ENCODE results near the gene LIX1L. TPM values are rescaled to one million over a fixed set of nuclear protein-coding genes. Genes with fewer than 3 reads are reported as not detected.

LIX1L gene
- polyA plus RNA-seq, 4 donors: 0.67 to 7.1 (median 4.5) TPM

DNA sequence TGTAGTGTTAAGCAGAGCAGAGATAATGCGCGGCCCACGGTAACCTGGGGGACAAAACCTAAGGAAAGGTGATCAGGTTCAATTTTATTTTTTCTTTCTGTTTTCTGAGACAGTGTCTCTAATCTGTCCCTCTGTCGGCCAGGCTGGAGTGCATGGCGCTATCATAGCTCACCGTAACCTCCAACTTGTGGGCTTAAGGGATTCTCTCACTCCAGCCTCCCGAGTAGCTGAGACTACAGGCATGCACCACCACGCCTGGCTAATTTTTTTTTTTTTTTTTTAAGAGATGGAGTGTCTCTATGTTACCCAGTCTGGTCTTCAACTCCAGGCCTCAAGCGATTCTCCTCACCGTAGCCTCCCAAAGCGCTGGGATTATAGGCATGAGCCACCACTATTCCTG lies 71.4 kb downstream of the LIX1L start:
- no peaks in the 10 kb centered on the region for H3K9me3 ChIP-seq (ENCODE audit: control insufficient read depth in 2 of 2, insufficient read depth in 1 of 2, low read depth in 1 of 2, low read length in 1 of 2)
- peaks cover 0 to 22% (median 0%) of the 10 kb centered on the region in 3 donors for H3K27me3 ChIP-seq (ENCODE audit: control insufficient read depth in 3 of 3, insufficient read depth in 3 of 3, low read length in 3 of 3)
- 45 to 55% (median 50%) methylated on average over 11 of the region's 11 CpGs for WGBS, 3 donors
- peaks cover 0 to 8% (median 5%) of the 10 kb centered on the region in 3 donors for H3K4me1 ChIP-seq (ENCODE audit: control insufficient read depth in 3 of 3, insufficient read depth in 2 of 3, low read depth in 1 of 3, low read length in 2 of 3)
- H3K27ac ChIP-seq (ENCODE audit: low read depth in 1 of 3, low read length in 2 of 3): no peak overlapping the region
- DNase-seq: no peak
- no peaks in the 10 kb centered on the region for H3K36me3 ChIP-seq (ENCODE audit: control insufficient read depth in 3 of 3, insufficient read depth in 2 of 3, low read depth in 1 of 3, low read length in 3 of 3)
- no peak for FAIRE-seq
- peak overlapping the region; percentile 51 to 60 (median 52) for H3K4me3 ChIP-seq (ENCODE audit: low read depth in 1 of 3, low read length in 3 of 3)

DNA sequence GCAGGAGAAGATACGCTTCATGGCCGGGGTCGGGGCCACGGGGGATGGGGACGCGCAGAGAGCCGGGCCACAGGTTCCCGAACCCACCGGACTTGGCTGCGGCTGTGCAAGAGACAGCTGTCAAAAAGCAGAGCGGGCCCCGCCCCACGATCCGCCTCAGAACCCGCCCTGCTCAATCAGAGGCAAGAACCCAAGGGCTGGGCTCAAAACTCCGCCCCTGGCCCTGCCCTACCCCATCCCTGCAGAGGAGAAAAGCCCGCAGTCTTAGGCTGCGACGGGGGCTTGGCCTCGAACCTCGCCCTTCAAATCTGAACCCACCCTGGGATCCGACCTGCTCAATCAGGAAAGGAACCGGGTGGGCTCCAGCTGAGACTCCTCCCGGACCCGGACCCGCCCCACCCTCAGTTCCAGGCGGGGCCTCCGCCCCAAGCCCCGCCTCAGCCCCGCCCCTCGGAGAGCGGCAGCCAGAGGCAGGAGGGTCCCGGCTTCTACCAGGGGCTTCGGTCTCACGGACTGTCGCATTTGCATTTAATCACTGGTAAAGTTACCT lies 72.0 kb downstream of the LIX1L start, which contains the start of gene ANKRD35:
TSS of gene ANKRD35 (minus strand) at position 129 of the 550 bp plus-strand sequence. CDS start at position 21, 108 bp downstream.
- WGBS, 3 donors: 1 to 2% (median 1%) methylated on average over 34 to 36 of the region's 36 CpGs
- FAIRE-seq (no peak), DNase-seq (peak; percentile 84 to 88)
- peaks cover 0 to 22% (median 0%) of the 10 kb centered on the region in 3 donors for H3K27me3 ChIP-seq (ENCODE audit: control insufficient read depth in 3 of 3, insufficient read depth in 3 of 3, low read length in 3 of 3)
- H3K27ac ChIP-seq (ENCODE audit: low read depth in 1 of 3, low read length in 2 of 3): no peak within 1 kb of the TSS
- H3K36me3 ChIP-seq (ENCODE audit: control insufficient read depth in 3 of 3, insufficient read depth in 2 of 3, low read depth in 1 of 3, low read length in 3 of 3): no peaks in the 10 kb centered on the region
- peaks cover 0 to 3% (median 2%) of the 10 kb centered on the region in 3 donors for H3K4me1 ChIP-seq (ENCODE audit: control insufficient read depth in 3 of 3, insufficient read depth in 2 of 3, low read depth in 1 of 3, low read length in 2 of 3)
- H3K9me3 ChIP-seq (ENCODE audit: control insufficient read depth in 2 of 2, insufficient read depth in 1 of 2, low read depth in 1 of 2, low read length in 1 of 2): no peaks in the 10 kb centered on the region
- peak within 1 kb of the TSS; percentile 51 to 60 (median 52) for H3K4me3 ChIP-seq (ENCODE audit: low read depth in 1 of 3, low read length in 3 of 3)

DNA sequence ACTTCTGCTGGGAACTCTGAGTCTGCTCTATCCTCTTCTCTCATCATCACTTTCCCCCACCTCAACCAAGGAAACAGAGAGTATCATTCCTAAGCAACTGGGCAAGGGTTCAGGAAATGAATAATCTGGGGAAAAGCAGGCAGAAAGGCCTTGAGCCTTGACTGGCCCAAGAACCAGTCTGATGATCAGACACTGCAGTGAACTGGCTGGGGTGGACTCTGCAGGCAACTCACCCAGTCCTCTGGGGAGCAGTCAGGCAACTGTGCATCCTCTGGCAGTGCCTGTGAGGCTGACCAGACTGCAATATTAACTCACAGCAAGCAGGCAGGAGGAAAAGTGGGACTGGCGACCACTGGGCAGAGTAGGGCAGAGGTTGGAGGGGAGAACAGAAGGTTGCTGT lies 73.1 kb downstream of the LIX1L start:
- FAIRE-seq (no peak), DNase-seq (no peak)
- Histone ChIP-seq H3K4me3 (ENCODE audit: low read depth in 1 of 3, low read length in 3 of 3) (no peak overlapping the region), H3K4me1 (ENCODE audit: control insufficient read depth in 3 of 3, insufficient read depth in 2 of 3, low read depth in 1 of 3, low read length in 2 of 3) (peaks cover 0 to 3% (median 0%) of the 10 kb centered on the region in 3 donors), H3K9me3 (ENCODE audit: control insufficient read depth in 2 of 2, insufficient read depth in 1 of 2, low read depth in 1 of 2, low read length in 1 of 2) (no peaks in the 10 kb centered on the region), H3K36me3 (ENCODE audit: control insufficient read depth in 3 of 3, insufficient read depth in 2 of 3, low read depth in 1 of 3, low read length in 3 of 3) (no peaks in the 10 kb centered on the region), H3K27ac (ENCODE audit: low read depth in 1 of 3, low read length in 2 of 3) (no peak overlapping the region), H3K27me3 (ENCODE audit: control insufficient read depth in 3 of 3, insufficient read depth in 3 of 3, low read length in 3 of 3) (peaks cover 0 to 22% (median 0%) of the 10 kb centered on the region in 3 donors)
- WGBS, 3 donors: 70 to 92% (median 86%) methylated on average over 1 of the region's 1 CpG

Other genes starting within 250 kb of the LIX1L start
- gene CD160, start 238.5 kb downstream of the LIX1L start, polyA plus RNA-seq: 1 to 10 TPM in 2 of 4 donors, under 1 TPM in 2; 0.34 to 4.3 (median 1.1) TPM
- 10 to 100 TPM in 1 of 4 donors, 1 to 10 TPM in 3; 2.7 to 12.3 (median 4.0) TPM for gene RNF115, start 133.9 kb downstream of the LIX1L start, polyA plus RNA-seq
- 10 to 100 TPM; 11.6 to 25.2 (median 17.3) TPM for gene POLR3C, start 133.8 kb downstream of the LIX1L start, polyA plus RNA-seq
- gene NUDT17, start 112.4 kb downstream of the LIX1L start, polyA plus RNA-seq: 1 to 10 TPM in 3 of 4 donors, under 1 TPM in 1; 0.54 to 4.4 (median 1.6) TPM
- 10 to 100 TPM in 2 of 4 donors, 1 to 10 TPM in 2; 5.9 to 21.7 (median 9.2) TPM for gene PIAS3, start 98.9 kb downstream of the LIX1L start, polyA plus RNA-seq
- gene ANKRD35, start 72.2 kb downstream of the LIX1L start, polyA plus RNA-seq: 1 to 10 TPM in 2 of 4 donors, under 1 TPM in 1, not detected in 1; 0.61 to 1.8 (median 1.1) TPM
- 1 to 10 TPM in 1 of 4 donors, under 1 TPM in 3; 0.52 to 1.9 (median 0.61) TPM for gene ITGA10, start 48.0 kb downstream of the LIX1L start, polyA plus RNA-seq
- 10 to 100 TPM; 30.6 to 41.2 (median 33.5) TPM for gene PEX11B, start 39.3 kb downstream of the LIX1L start, polyA plus RNA-seq
- gene RBM8A, start 30.5 kb downstream of the LIX1L start, polyA plus RNA-seq: 100 to 1,000 TPM in 2 of 4 donors, 10 to 100 TPM in 2; 62.2 to 151 (median 105) TPM
- gene ANKRD34A, start 6.6 kb upstream of the LIX1L start, polyA plus RNA-seq: 1 to 10 TPM in 1 of 4 donors, under 1 TPM in 3; 0.31 to 1.1 (median 0.51) TPM
- gene POLR3GL, start 6.7 kb upstream of the LIX1L start, polyA plus RNA-seq: 10 to 100 TPM; 28.2 to 37.3 (median 33.8) TPM
- 100 to 1,000 TPM in 3 of 4 donors, 10 to 100 TPM in 1; 85.4 to 652 (median 266) TPM for gene TXNIP, start 38.6 kb upstream of the LIX1L start, polyA plus RNA-seq
- under 1 TPM in 1 of 4 donors, not detected in 3; 0.65 TPM for gene HJV, start 63.7 kb upstream of the LIX1L start, polyA plus RNA-seq
- under 1 TPM; 0.22 to 0.83 (median 0.32) TPM for gene NBPF10, start 186.8 kb upstream of the LIX1L start, polyA plus RNA-seq

All from small intestine (tissue), 7 donors.